Measurements from ENCODE around the gene UBR3.

DNA sequence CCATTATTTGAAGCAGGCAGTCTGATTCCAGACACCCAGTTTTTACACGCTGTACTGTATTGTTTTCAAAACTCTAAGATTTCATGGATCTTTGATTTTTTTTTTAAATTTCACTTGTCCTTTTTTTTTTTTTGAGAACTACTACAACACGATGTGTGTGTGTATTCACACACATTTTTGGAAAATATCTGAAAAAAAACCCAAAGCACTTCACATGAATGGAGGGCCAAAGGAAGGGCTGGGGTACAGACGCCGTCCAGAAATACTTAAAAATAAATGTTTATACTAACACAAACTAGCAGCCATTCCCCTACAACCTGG is 28.9 kb upstream of the UBR3 start:
- TF ChIP-seq CTCF (IDR thresholded peaks at IDR 0.05) (no peak), POLR2A (IDR thresholded peaks at IDR 0.05) (no peak)

Data from right lobe of liver (tissue), 4 donors.